SK-N-MC (cell line): Measurements from ENCODE around the gene CCNF.

Experiments
- DNase-seq: peaks from one replicate; pipeline ENCODE4 v3.0.0-alpha.2; 2011; ENCODE audit warnings: low read depth, low spot score
- H3K27ac ChIP-seq: fragments of 200-600 bp; sonication (generic); 2 replicates; pipeline ENCODE4 v1.5.1; 2016; ENCODE audit warnings: mixed run types
- H3K36me3 ChIP-seq: fragments of 200-600 bp; sonication (generic); 2 replicates; pipeline ENCODE4 v1.6.1; 2017; ENCODE audit warnings: antibody characterized with exemption, low read length, mixed read lengths; ENCODE audit not compliant: insufficient read depth
- H3K4me3 ChIP-seq: fragments of 200-600 bp; sonication (generic); 2 replicates; pipeline ENCODE4 v1.5.1; 2016
- H3K9ac ChIP-seq: fragments of 200-600 bp; sonication (generic); 2 replicates; pipeline ENCODE4 v1.8.0; 2017; ENCODE audit warnings: mixed run types, mixed read lengths; ENCODE audit not compliant: insufficient read length
- H3K9me3 ChIP-seq: fragments of 200-600 bp; sonication (generic); 2 replicates; pipeline ENCODE4 v1.6.1; 2017; ENCODE audit warnings: low read depth, mild to moderate bottlenecking, antibody characterized with exemption, low read length, moderate library complexity, mixed read lengths
- EZH2 ChIP-seq: fragments of 200-600 bp; sonication (generic); IDR thresholded peaks from one replicate; pipeline ENCODE4 v1.6.1; 2017; ENCODE audit warnings: antibody characterized with exemption
- FOXP2 ChIP-seq: optimal IDR thresholded peaks from 2 replicates; pipeline ENCODE3; 2011; ENCODE audit warnings: mild to moderate bottlenecking, moderate library complexity; ENCODE audit not compliant: insufficient read depth; ENCODE audit errors: extremely low read length, control extremely low read depth
- POLR2AphosphoS5 ChIP-seq: IDR thresholded peaks from 2 replicates; pipeline ENCODE4 v1.6.1; 2012; ENCODE audit warnings: mild to moderate bottlenecking, low read depth, low read length, borderline replicate concordance

CCNF gene

DNA sequence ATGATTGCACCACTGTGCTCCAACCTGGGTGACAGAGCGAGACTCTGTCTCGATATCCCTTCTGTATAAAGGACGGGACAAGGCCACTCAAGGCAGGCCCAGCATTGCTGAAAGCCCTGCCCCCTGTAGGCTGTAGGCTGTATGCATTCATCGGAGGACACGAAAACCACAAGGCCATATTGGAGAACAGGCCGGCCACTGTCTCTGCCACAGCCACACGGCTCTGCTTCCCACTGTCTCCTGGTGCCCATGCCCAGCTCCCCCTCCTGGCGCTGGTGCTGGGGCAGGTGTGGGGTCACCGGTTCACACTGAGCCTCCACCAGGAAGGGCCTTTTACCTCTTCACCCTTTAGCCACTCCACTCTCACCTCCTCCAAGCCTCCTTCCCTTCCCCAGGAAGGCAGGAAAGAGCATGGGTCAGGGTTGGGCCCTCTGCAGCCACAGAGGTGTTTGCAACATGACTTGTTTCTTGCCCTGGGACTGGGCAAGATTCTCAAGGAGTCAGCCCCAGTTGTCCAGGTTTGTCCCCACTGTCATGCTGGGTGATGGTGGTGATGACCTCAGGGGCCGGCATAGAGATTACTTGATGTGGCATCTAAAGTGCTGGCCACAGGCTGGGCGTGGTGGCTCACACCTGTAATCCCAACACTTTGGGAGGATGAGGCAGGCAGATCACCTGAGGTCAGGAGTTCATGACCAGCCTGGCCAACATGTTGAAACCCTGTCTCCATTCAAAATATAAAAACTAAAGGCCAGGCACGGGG lies 36.6 kb downstream of the CCNF start:
- Histone ChIP-seq H3K9ac (no peak overlapping the region), H3K4me3 (no peak overlapping the region), H3K9me3 (no peaks in the 10 kb centered on the region), H3K36me3 (peaks cover 14% of the 10 kb centered on the region; the same call in 1 of the 2 replicates), H3K27ac (no peak overlapping the region)
- no peak for DNase-seq
- TF ChIP-seq EZH2 (no peak), FOXP2 (no peak), POLR2AphosphoS5 (no peak)

GRCh38 chr16:2466667-2467527 lies 37.6 kb downstream of the CCNF start:
- H3K4me3 ChIP-seq = no peak overlapping the region
- H3K9ac ChIP-seq = no peak overlapping the region
- no peaks in the 10 kb centered on the region for H3K9me3 ChIP-seq
- TF ChIP-seq POLR2AphosphoS5 = 0 out of 2 replicates have a peak, but pooled peaks have one; percentile 10
- TF ChIP-seq EZH2 = no peak
- no peak for TF ChIP-seq FOXP2
- H3K27ac ChIP-seq = peak overlapping the region; percentile 70; the same call in 1 of the 2 replicates
- no peak for DNase-seq
- peaks cover 8% of the 10 kb centered on the region; the same call in 1 of the 2 replicates for H3K36me3 ChIP-seq

- H3K9me3 ChIP-seq = no peaks in the 10 kb centered on the region
- H3K9ac ChIP-seq = peak overlapping the region; percentile 78
- DNase-seq = no peak
- H3K36me3 ChIP-seq = peaks cover 2% of the 10 kb centered on the region; the same call in 1 of the 2 replicates
- peak overlapping the region; percentile 75 for H3K4me3 ChIP-seq
- peak overlapping the region; percentile 89 for H3K27ac ChIP-seq
- TF ChIP-seq EZH2 (no peak), FOXP2 (no peak), POLR2AphosphoS5 (peak; percentile 40; the same call in 1 of the 2 replicates)
Observed at GRCh38 chr16:2467528-2468232, 38.4 kb downstream of the CCNF start.

DNA sequence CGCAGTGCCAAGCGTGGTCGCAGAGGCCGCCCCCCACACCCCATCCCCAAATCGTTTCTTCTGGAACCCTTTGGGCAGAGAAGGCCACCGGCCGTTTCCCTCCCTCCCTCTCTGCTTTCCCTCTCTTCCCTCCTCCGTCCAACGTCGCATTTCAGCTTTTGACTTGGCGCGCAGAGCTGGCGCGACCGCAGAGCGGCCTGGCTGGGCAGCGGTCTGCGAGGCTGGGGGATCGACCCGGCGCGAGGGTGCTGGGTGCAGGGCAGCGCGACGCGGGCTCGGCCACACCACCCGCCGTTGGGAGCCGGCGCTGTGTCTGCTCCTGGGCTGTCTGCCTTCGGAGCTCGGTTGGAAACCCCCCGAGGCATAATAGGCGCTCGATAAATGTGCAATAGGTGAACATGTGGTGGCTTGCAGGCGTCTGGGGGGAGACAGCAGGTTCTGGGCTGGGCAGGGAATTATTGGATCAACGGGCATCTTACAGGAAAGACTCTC lies 39.0 kb downstream of the CCNF start:
- Histone ChIP-seq H3K27ac (peak overlapping the region; percentile 89), H3K36me3 (no peaks in the 10 kb centered on the region)
- no peak for DNase-seq

GRCh38 chr16:2468725-2469398 lies 39.6 kb downstream of the CCNF start:
- peak overlapping the region; percentile 89 for H3K27ac ChIP-seq

More for the DNA sequence above, 39.0 kb downstream of the CCNF start:
- Histone ChIP-seq H3K9ac (peak overlapping the region; percentile 78), H3K9me3 (no peaks in the 10 kb centered on the region), H3K4me3 (peak overlapping the region; percentile 75)
- peak; percentile 31; the same call in 1 of the 2 replicates for TF ChIP-seq POLR2AphosphoS5
- no peak for TF ChIP-seq EZH2

GRCh38 chr16:2469399-2470233 lies 40.4 kb downstream of the CCNF start:
- Histone ChIP-seq H3K36me3 (no peaks in the 10 kb centered on the region), H3K9me3 (no peaks in the 10 kb centered on the region), H3K4me3 (peak overlapping the region; percentile 75; the same call in 1 of the 2 replicates), H3K27ac (peak overlapping the region; percentile 89), H3K9ac (peak overlapping the region; percentile 51)
- TF ChIP-seq EZH2 = no peak
- no peak for TF ChIP-seq FOXP2
- peak; percentile 10; the same call in 1 of the 2 replicates for TF ChIP-seq POLR2AphosphoS5
- no peak for DNase-seq

More at GRCh38 chr16:2468725-2469398, 39.6 kb downstream of the CCNF start:
- no peak for DNase-seq
- H3K36me3 ChIP-seq = no peaks in the 10 kb centered on the region
- no peaks in the 10 kb centered on the region for H3K9me3 ChIP-seq
- H3K4me3 ChIP-seq = peak overlapping the region; percentile 75
- peak overlapping the region; percentile 78 for H3K9ac ChIP-seq
- no peak for TF ChIP-seq FOXP2
- TF ChIP-seq POLR2AphosphoS5 = no peak; the same call in 1 of the 2 replicates
- TF ChIP-seq EZH2 = no peak

GRCh38 chr16:2470234-2470601 lies 41.0 kb downstream of the CCNF start:
- Histone ChIP-seq H3K4me3 (no peak overlapping the region), H3K9me3 (no peaks in the 10 kb centered on the region), H3K27ac (peak overlapping the region; percentile 72; the same call in 1 of the 2 replicates), H3K9ac (no peak overlapping the region), H3K36me3 (no peaks in the 10 kb centered on the region)
- no peak for DNase-seq
- TF ChIP-seq EZH2 (no peak), FOXP2 (no peak), POLR2AphosphoS5 (no peak; the same call in 1 of the 2 replicates)
